T-helper 17 cell (primary cell): ENCODE results near the gene WDR46. TPM values are rescaled to one million over a fixed set of nuclear protein-coding genes. Genes with fewer than 3 reads are reported as not detected.
"Not testable (repeated sequence)": the region's sequence is repeated elsewhere in the genome, so short reads cannot be mapped to it uniquely, and the experiment has no call there.

Source experiments
- ATAC-seq: fragments of 150-1000 bp; cut with Tn5 transposase; 2 replicates; pipeline ENCODE4 v1.10.0; 2021; ENCODE audit warnings: mild to moderate bottlenecking, moderate library complexity
- DNase-seq, 3 donors: peaks; one replicate each; pipeline versions ENCODE4 v3.0.0 to v3.0.0-alpha.2; 2020 to 2021
- H3K9me3 ChIP-seq: one replicate; pipeline ENCODE4 v1.7.0; 2013; ENCODE audit warnings: low read length, mild to moderate bottlenecking; ENCODE audit not compliant: control insufficient read depth, poor library complexity, severe bottlenecking
- H3K27ac Mint-ChIP-seq: one replicate; pipeline ENCODE4 v1.8.0; 2022; ENCODE audit warnings: mild to moderate bottlenecking, moderate library complexity, mixed read lengths
- H3K27me3 Mint-ChIP-seq: one replicate; pipeline ENCODE4 v1.8.0; 2022; ENCODE audit warnings: mixed read lengths
- H3K36me3 Mint-ChIP-seq: one replicate; pipeline ENCODE4 v1.8.0; 2022; ENCODE audit warnings: low read depth, mixed read lengths
- H3K4me1 Mint-ChIP-seq: one replicate; pipeline ENCODE4 v1.8.0; 2022; ENCODE audit warnings: mild to moderate bottlenecking, mixed read lengths
- H3K4me3 Mint-ChIP-seq: one replicate; pipeline ENCODE4 v1.8.0; 2022; ENCODE audit warnings: mild to moderate bottlenecking, moderate library complexity, mixed read lengths
- total RNA-seq, 4 donors: library from RNA in 2 of 4; stranded (reverse) in 2 of 4; gene quantifications; one replicate each; pipeline ENCODE4 v1.2.3 and lab custom pipeline; 2022 to 2026

Gene WDR46
- total RNA-seq, 2 donors from 2014 or later, result 32.1 to 38.6 TPM

DNA sequence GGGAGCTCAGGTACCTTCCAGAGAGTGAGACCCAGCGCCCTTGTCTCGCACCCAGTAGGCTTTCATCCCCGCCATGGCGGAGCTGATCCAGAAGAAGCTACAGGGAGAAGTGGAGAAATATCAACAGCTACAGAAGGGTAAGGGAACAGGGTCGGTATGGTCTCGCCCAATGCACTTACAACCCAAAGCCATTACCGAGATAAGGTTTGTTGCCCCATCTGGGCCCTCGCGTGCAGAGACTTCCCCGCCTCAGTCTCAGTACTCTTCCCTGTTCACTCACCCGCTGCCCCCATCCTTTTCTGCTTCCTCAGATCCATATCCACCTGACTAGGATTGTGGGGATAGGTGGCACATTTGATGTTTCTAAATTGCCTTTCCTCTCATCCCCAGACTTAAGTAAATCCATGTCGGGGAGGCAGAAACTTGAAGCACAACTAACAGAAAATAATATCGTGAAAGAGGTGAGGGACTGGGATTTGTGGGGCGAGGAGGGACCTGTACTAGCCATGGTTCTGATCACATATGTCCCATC is 811 bp upstream of the WDR46 start:
- H3K27ac Mint-ChIP-seq, result peak overlapping the region; percentile 98
- DNase-seq, result no peak
- H3K4me1 Mint-ChIP-seq, result peaks cover 29% of the 10 kb centered on the region
- ATAC-seq, result peak; percentile 29
- H3K9me3 ChIP-seq, result no peaks in the 10 kb centered on the region
- H3K27me3 Mint-ChIP-seq, result no peaks in the 10 kb centered on the region
- peak overlapping the region; percentile 100 for H3K4me3 Mint-ChIP-seq
- peaks cover 5% of the 10 kb centered on the region for H3K36me3 Mint-ChIP-seq

DNA sequence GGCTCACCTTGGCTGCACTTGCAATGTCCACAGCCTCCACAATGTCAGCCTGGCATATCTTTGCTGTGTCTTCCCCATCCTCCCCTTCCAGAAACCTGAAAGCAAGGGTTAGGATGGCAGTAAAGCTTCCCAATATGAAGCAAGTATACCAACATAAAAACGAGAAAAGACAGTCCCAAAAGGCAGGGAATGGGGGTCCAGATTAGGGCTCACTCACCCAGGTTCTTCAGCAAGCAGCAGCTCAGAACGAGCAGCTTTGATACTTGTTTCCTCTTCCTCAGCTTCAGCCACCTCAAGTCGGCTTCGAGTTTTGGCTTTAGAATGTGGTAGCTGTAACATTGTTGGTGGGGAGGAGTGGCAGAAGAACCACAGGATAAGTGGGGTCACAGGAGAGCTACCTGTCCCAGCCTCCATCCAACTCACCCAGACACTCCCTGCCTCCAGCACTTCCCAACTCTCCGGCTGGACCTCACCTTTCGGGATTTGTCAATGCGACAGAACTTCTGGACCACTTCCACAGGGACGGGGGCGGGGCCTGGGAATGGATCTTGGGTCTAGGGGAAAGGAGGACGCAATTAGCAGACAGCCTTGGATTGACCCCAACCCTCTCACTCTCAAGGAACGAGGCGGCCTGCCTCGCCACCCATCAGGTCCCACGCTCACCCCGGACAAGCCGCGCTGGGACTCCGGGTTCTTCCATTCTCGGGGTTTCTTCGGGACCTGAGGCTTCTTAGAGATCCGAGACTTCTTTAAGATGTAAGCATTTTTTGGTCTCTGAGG is 708 bp downstream of the WDR46 start:
- no peak for DNase-seq
- Mint-ChIP-seq H3K4me1 (peaks cover 29% of the 10 kb centered on the region), H3K36me3 (peaks cover 5% of the 10 kb centered on the region), H3K27me3 (no peaks in the 10 kb centered on the region), H3K4me3 (peak overlapping the region; percentile 100), H3K27ac (peak overlapping the region; percentile 98)
- H3K9me3 ChIP-seq, result no peaks in the 10 kb centered on the region
- ATAC-seq, result no peak

DNA sequence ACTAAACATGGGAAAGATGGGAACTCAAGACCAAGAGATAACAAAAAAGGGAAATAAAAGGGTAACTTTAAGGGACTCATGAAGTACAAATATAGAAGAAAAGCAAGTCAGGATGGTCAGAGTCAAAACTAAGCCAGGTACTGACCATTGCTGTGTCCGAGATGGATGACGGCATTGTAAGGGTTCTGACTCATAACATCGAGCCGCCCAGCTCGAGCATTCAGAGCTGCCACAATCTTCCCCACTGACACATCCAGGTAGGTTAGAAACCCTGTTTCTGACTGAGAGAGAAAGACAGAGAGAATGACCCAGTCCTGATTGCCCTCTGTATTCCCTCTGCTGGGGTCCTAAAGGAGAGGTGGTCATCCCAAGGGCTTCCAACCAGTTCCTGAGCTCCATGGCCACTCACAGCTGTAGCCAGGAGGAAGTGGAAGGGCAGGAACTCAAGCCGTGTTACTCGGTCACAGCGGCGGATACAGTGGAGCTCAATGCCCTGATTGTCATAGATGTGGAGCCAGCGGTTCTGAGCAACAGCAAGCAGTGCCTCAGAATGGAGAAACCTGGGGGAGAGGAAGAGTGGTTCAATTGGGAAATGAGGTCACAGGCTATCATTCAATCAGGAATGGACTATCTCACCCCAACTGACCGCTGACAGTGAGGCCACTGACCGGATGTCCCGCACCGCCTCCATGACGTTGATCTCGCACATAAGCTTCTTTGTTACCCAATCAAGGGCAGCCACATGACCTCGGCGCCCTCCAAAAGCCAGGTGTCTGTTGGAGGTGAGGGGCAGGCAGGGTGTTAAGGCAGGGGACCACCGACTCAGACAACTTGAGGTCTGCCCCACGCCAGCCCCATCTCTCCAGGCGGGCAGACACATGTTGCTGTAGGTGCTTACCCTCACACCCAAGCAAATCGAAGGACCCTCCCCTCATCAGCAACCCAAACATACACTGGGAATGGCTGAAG is 1.8 kb downstream of the WDR46 start:
- ATAC-seq, result no peak
- peaks cover 29% of the 10 kb centered on the region for H3K4me1 Mint-ChIP-seq
- peak overlapping the region; percentile 69 for H3K4me3 Mint-ChIP-seq
- H3K9me3 ChIP-seq, result no peaks in the 10 kb centered on the region
- H3K27me3 Mint-ChIP-seq, result no peaks in the 10 kb centered on the region
- H3K27ac Mint-ChIP-seq, result no peak overlapping the region
- DNase-seq, result no peak
- peaks cover 5% of the 10 kb centered on the region for H3K36me3 Mint-ChIP-seq

DNA sequence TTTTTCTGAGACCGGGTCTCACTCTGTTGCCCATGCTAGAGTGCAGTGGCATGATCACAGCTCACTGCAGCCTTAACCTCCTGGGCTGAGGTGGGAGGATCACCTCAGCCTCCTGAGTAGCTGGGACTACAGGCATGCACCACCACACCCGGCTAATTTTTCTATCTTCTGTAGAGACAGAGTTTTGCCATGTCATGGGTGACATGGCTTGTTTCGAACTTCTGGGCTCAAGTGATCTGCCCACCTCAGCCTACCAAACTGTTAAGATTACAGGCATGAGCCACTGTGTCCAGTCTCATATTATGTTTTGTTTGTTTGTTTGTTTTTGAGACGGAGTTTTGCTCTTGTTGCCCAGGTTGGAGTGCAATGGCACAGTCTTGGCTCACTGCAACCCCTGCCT is 3.8 kb downstream of the WDR46 start:
- not testable (repeated sequence) for DNase-seq, H3K36me3 Mint-ChIP-seq, H3K9me3 ChIP-seq, H3K27ac Mint-ChIP-seq, H3K4me3 Mint-ChIP-seq, H3K27me3 Mint-ChIP-seq, ATAC-seq
- peaks cover 30% of the 10 kb centered on the region for H3K4me1 Mint-ChIP-seq

DNA sequence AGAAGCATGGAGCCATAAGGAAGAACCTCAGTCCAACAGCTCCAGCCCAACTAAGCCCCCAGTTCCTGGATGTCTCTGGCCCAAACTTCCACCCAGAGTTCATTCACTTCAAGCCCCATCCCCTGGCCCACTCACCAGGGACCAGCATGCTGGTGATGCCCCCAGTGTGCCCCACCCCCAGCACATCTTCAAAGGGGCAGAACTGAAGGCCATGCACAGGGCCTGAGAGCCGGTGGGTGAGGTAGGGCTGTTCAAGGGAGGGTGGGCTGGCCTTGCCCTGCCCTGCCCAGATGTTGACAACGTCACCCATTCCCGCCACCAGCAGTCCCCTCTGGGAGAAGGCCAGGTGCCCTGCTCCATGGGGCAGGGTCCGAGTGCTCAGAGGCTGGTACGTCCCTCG is 8.5 kb downstream of the WDR46 start:
- Mint-ChIP-seq H3K27ac (no peak overlapping the region), H3K4me3 (no peak overlapping the region), H3K27me3 (no peaks in the 10 kb centered on the region), H3K4me1 (peaks cover 40% of the 10 kb centered on the region), H3K36me3 (no peaks in the 10 kb centered on the region)
- ATAC-seq (no peak), DNase-seq (no peak)
- no peaks in the 10 kb centered on the region for H3K9me3 ChIP-seq

DNA sequence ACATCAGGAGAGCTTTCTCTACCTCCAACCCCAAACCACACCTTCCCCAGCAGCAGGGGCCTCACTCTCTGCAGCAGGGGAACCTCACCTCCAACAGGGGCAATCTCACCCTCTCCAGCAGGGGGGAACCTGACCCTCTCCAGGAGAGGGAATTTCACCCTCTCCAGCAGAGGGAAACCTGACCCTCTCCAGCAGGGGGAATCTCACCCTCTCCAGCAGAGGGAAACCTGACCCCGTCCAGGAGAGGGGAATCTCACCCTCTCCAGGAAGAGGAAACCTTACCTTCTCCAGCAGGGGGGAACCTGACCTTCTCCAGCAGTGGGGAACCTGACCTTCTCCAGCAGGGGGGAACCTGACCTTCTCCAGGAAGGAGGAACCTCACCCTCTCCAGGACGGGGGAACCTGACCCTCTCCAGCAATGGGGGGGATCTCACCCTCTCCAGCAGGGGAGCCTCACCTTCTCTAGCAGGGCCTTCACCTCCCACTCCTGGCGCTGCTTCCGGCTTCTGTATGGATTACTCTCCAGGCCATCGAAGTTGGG is 9.0 kb downstream of the WDR46 start:
- no peaks in the 10 kb centered on the region for H3K36me3 Mint-ChIP-seq
- no peaks in the 10 kb centered on the region for H3K9me3 ChIP-seq
- no peaks in the 10 kb centered on the region for H3K27me3 Mint-ChIP-seq
- H3K4me3 Mint-ChIP-seq, result no peak overlapping the region
- ATAC-seq (no peak), DNase-seq (no peak)
- H3K4me1 Mint-ChIP-seq, result peaks cover 41% of the 10 kb centered on the region
- peak overlapping the region; percentile 14 for H3K27ac Mint-ChIP-seq

DNA sequence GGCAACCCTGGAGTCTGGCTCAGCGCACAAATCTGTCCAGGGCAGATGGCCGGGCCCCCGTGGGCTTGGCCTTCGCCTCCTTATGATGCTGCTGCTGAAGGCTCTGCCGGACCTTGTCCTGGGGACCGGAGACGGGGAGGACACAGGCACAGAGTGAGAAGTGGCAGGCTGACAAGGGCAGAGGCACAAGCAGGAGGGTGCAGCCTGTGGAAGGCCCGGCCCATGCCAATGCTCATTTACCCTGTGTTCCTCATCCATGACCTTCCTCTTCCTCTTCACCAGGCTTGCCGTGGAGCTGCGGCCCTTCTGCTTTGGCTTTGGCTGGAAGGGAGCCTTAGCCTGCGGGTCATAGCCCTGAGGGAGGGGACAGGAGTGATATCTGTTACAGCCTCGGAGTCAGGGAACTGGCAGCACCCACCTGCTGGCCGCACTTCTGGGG is 9.8 kb downstream of the WDR46 start:
- no peak for DNase-seq
- peaks cover 46% of the 10 kb centered on the region for H3K4me1 Mint-ChIP-seq
- H3K27ac Mint-ChIP-seq, result peak overlapping the region; percentile 14

DNA sequence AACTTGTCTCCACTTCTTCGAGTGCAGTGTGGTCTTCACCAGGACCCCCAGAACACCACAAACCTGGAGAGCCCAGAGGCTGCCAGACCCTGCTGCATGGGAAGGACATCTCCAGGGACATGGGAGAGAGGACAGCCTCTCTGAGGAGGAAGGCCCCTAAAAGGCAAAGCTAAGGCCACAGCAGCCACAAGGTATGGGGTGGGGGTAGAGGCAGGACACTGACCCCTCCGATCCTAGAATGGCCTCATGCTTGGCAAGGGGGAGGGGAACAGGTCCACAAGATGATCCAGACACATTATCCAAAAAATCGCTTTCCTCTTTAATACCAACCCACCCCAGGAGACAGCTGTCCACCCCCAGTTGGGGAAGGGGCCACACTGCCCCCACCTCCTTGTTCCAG is 10.2 kb downstream of the WDR46 start:
- Mint-ChIP-seq H3K4me3 (no peak overlapping the region), H3K36me3 (peaks cover 4% of the 10 kb centered on the region), H3K27ac (peak overlapping the region; percentile 99), H3K4me1 (peaks cover 48% of the 10 kb centered on the region), H3K27me3 (no peaks in the 10 kb centered on the region)
- DNase-seq, result no peak
- no peak for ATAC-seq
- no peaks in the 10 kb centered on the region for H3K9me3 ChIP-seq

More for the DNA sequence above, 9.8 kb downstream of the WDR46 start:
- no peak for ATAC-seq
- Mint-ChIP-seq H3K4me3 (peak overlapping the region; percentile 7), H3K27me3 (no peaks in the 10 kb centered on the region), H3K36me3 (peaks cover 4% of the 10 kb centered on the region)
- H3K9me3 ChIP-seq, result no peaks in the 10 kb centered on the region

DNA sequence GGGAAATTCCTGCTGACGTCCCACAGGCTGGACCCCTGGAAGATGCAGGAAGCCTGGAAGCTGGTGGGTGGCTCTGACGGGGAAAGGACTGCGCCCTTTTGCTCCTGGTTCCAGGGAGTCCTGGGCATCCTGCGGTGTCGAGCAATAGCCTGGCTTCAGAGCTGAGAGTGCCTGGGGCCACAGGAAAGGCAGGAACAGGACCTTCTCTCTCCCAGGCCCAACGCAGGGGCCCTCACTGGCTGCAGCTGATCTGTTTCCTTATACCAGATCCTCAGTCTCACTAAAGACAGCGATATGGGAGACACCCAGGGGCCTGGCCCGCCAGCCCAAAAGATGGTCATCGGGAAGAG is 10.7 kb downstream of the WDR46 start:
- no peak for DNase-seq
- H3K4me3 Mint-ChIP-seq, result peak overlapping the region; percentile 91
- peak overlapping the region; percentile 99 for H3K27ac Mint-ChIP-seq
- H3K36me3 Mint-ChIP-seq, result peaks cover 4% of the 10 kb centered on the region
- no peak for ATAC-seq
- H3K27me3 Mint-ChIP-seq, result no peaks in the 10 kb centered on the region
- H3K9me3 ChIP-seq, result no peaks in the 10 kb centered on the region
- peaks cover 49% of the 10 kb centered on the region for H3K4me1 Mint-ChIP-seq

DNA sequence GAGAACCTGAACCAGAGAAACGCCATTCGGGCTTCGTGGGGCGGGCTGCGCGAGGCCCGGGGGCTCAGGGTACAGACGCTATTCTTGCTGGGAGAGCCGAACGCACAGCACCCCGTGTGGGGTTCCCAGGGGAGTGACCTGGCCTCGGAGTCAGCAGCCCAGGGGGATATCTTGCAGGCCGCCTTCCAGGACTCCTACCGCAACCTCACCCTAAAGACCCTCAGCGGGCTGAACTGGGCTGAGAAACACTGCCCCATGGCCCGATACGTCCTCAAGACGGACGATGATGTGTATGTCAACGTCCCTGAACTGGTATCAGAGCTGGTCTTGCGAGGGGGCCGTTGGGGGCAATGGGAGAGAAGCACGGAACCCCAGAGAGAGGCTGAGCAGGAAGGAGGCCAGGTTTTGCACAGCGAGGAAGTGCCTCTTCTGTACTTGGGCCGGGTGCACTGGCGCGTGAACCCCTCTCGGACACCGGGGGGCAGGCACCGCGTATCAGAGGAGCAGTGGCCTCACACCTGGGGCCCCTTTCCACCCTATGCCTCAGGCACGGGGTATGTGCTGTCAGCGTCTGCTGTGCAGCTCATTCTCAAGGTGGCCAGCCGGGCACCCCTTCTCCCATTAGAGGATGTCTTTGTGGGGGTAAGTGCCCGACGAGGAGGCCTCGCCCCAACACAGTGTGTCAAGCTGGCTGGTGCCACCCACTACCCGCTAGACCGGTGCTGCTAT is 11.2 kb downstream of the WDR46 start:
- Mint-ChIP-seq H3K27me3 (no peaks in the 10 kb centered on the region), H3K4me3 (peak overlapping the region; percentile 91), H3K36me3 (peaks cover 4% of the 10 kb centered on the region), H3K27ac (peak overlapping the region; percentile 99), H3K4me1 (peaks cover 55% of the 10 kb centered on the region)
- DNase-seq (no peak), ATAC-seq (peak; percentile 25)
- no peaks in the 10 kb centered on the region for H3K9me3 ChIP-seq

DNA sequence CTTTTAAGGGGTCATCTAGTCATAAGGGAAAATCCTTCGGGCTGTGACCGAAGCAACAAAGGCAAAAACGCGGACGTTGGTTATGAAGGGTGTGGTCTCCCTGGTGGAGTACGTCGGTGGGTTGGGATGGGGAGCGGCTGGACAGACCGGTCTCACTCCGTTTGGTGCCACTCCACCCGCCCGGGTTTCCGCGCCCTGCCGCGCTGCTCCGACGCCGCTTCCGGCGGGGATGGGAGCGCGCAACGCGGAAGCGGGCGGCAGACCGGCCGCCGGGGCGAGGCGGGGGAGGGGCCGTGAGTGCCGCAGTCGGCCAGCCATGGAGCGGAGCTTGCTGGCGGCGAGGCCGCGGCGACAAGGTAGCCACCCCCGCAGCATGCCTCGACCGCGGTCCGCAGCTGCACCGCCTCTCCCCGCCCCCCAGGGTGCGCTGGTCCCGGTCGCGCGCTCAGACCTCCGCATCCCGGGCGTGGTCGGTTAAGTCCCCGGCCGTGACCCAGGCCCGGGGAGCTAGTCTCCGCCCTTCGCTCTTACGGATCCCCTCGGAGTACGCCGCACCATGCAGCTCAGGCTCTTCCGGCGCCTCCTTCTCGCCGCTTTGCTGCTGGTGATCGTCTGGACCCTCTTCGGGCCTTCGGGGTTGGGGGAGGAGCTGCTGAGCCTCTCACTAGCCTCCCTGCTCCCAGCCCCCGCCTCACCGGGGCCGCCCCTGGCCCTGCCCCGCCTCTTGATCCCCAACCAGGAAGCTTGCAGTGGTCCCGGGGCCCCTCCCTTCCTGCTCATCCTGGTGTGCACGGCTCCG is 12.0 kb downstream of the WDR46 start, which contains the start of gene B3GALT4:
TSS of gene B3GALT4 (plus strand) at position 260 of the 799 bp plus-strand sequence. CDS start at position 557, 297 bp downstream.
- Mint-ChIP-seq H3K36me3 (peaks cover 4% of the 10 kb centered on the region), H3K4me1 (peaks cover 61% of the 10 kb centered on the region), H3K27me3 (no peaks in the 10 kb centered on the region), H3K4me3 (peak within 1 kb of the TSS; percentile 91), H3K27ac (peak within 1 kb of the TSS; percentile 99)
- DNase-seq (peak; percentile 49 to 68 (median 65)), ATAC-seq (peak; percentile 76)
- H3K9me3 ChIP-seq, result no peaks in the 10 kb centered on the region

DNA sequence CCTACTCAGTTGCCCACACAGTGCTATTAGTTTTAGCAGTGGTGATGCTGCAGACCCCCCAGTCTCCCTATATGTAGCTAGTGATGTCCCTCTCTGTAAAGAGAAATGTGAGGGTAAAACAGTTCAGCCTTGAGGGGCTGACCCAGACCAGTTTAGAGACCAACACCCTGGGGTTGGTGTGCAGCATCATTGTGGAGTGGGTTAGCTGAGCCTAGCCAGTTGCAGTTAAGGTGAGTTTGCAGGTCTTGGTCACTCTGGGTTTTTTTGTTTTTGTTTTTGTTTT is 12.5 kb downstream of the WDR46 start:
- H3K9me3 ChIP-seq, result no peaks in the 10 kb centered on the region
- no peak for ATAC-seq
- Mint-ChIP-seq H3K4me1 (peaks cover 62% of the 10 kb centered on the region), H3K36me3 (peaks cover 4% of the 10 kb centered on the region), H3K4me3 (peak overlapping the region; percentile 91), H3K27me3 (no peaks in the 10 kb centered on the region), H3K27ac (peak overlapping the region; percentile 99)
- no peak for DNase-seq
